HG03378 (cell line): Measurements from ENCODE around the gene PLEKHG5.
"Not testable (repeated sequence)": the region's sequence is repeated elsewhere in the genome, so short reads cannot be mapped to it uniquely, and the experiment has no call there.

ENCODE experiments used
- ATAC-seq: cut with Tn5 transposase; IDR thresholded peaks from one replicate; pipeline ENCODE4 v1.9.1; 2021; ENCODE audit warnings: mild to moderate bottlenecking, moderate library complexity; ENCODE audit not compliant: unreplicated experiment

PLEKHG5 gene

DNA sequence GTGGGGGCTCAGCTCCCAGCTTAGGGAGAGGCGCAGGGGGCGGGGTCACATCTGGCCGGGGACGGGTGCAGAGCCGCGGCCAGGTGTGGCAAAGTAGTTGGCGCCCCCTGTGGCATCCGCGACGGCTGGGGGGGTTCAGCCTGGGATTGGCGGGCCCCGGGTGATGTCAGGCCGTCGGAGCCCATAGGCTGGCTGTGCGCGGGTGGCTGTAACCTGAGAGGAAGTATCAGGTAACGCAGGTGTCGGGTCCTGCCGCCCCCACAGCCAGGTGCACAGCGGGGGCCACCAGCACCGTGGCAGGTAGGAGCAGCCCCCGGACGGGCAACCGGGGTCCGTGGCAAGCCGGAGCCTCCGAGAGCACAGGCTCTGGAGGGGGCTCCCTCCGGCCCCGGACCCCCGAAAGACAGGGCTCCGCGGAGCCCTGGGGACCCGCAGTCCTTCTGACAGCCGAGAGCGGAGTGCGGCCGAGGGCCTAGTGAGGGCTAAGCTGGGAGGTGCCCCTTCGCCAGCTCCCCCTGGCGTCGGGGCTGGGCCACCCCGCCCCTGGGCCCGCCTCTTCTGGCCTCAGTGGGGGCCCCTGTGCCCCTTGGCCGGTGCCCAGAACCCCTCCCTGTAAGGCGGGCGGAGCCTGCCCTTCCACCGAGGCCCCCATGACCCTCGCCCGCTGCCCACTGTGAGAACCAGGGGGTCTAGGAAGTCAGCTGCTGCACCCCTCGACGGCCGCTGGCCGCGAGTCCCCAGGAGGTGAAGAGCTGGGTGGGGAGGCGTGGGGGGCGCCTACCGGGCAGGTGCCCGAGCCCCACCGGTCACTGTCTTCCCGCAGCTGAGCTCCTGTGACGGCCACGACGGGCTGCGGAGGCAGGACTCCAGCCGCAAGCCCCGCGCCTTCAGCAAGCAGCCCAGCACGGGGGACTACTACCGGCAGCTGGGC, 43.4 kb downstream of the PLEKHG5 start:
- ATAC-seq, result no peak

DNA sequence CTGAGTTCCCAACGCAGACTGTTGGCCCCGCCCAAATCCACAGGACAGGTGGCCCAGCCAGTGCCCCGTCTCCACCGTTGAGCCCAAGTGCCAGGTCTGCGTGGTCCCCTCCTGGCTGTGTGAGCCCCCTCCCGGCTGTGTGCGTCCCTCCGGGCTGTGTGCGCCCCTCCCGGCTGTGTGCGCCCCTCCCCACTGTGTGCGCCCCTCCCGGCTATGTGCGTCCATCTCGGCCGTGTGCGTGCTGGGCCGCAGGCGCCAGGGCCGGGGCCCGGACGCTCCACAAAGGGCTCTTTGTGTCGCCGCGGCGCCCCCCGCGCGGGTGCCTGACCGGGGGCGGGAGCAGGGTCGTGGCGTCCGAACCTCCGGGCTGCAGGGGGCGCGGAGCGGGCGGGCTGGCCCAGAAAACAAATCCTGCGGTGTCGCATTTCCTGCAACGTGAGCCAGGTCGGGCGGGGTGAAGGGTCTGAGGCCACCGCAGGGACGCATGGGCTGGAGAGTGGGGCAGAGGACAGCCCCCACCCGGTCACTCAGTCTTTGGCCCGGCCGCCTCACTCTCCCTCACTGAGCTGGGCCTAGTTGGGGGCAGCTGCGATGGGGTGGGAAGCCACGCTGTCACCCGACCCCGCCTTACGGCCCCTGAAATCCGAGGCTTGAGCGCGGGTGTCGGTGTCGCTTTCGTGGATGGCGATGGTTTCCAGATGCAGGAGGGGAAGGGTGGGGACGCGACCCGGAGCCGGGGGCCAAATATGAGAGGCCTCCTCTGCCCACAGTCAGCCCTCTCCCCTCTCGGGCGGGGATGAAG, 44.2 kb downstream of the PLEKHG5 start:
- no peak for ATAC-seq

GRCh38 chr1:6446665-6447015, 44.8 kb downstream of the PLEKHG5 start:
- ATAC-seq, result no peak

DNA sequence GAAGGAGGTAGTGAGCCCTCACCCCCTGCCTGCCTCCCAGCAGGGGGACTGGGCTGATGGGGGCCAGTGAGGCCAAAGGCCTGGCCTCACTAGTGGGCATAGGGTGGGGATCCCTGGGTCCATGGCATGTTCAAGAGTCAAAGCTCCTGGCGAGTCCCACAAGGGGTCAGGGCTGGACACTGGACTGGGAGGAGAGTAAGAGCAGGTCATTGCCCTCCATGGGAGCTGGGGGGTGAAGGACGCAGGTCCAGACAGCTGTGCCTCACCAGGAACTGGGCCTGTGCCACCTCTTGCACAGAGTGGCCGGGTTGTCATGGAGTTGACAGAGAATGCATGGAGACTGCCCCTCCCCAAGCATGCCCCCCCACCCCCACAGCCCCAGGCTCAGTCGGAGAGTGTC, 45.5 kb downstream of the PLEKHG5 start:
- ATAC-seq, result not testable (repeated sequence)

- ATAC-seq, result no peak
These were observed 46.3 kb downstream of the PLEKHG5 start for GRCh38 chr1:6445062-6445763.

DNA sequence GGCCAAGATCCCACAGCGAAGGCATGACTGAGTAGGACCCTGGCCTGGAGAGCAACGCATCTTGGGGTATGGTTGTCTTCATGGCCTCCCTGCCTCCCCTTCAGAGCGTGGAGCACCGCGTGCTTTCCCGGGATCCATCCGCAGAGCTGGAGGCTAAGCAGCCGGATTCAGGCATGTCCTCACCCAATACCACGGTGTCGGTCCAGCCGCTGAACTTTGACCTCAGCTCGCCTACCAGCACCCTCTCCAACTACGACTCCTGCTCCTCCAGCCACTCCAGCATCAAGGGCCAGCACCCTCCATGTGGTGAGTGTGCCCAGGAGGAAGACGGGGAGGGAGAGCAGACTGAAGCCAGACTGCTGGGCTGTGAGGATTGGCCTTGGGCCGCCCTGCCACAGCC, 47.1 kb downstream of the PLEKHG5 start:
- ATAC-seq, result no peak

GRCh38 chr1:6443339-6444115, 47.9 kb downstream of the PLEKHG5 start:
- no peak for ATAC-seq

- no peak for ATAC-seq
These were observed 49.9 kb downstream of the PLEKHG5 start for GRCh38 chr1:6441586-6441985.

GRCh38 chr1:6440198-6441126, 51.0 kb downstream of the PLEKHG5 start:
- ATAC-seq, result no peak

- ATAC-seq, result no peak
These were observed 53.4 kb downstream of the PLEKHG5 start for GRCh38 chr1:6438047-6438525.

GRCh38 chr1:6437012-6437700, 54.3 kb downstream of the PLEKHG5 start:
- not testable (repeated sequence) for ATAC-seq

GRCh38 chr1:6436277-6436676, 55.2 kb downstream of the PLEKHG5 start:
- ATAC-seq, result not testable (repeated sequence)

DNA sequence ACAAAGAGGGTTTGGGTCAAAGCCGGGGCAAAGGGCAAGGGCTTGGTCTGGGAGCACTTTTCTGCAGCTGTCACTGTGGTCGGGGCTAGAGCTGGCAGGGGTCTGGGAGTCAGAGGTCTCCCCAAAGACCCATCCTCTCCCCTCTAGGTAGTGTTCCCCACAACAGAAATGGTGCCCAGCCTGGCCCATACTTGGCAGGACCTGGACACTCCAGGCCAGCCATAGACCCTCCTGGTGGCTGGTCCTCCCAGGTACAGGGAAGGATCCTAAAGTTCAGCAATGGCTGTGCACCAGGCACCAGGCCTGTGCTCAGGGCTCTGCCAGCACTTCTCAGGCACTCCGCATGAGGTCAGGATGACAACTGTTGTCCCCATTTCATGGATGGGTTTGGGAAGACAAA, 55.9 kb downstream of the PLEKHG5 start:
- no peak for ATAC-seq

- ATAC-seq, result no peak
These were observed 56.3 kb downstream of the PLEKHG5 start for GRCh38 chr1:6435129-6435528.

DNA sequence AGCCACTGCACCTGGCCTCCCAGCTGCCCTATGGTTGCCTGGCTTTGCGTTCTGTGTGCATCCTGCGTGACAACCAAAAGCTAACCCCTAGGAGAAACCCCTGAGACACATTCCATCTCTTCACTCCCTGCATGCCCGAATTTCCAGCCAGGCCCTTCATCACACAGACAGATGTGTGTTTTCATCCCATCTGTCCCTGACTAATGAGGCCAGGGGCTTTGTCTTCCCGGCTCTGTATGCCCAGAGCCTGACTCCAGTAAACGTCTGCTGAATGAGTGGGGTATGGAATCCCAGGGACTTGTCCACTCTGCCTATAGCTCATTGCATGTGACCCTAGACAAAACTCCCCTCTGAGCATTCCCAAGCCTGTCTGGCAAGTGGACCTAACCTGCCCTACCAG, 57.3 kb downstream of the PLEKHG5 start:
- ATAC-seq, result no peak

DNA sequence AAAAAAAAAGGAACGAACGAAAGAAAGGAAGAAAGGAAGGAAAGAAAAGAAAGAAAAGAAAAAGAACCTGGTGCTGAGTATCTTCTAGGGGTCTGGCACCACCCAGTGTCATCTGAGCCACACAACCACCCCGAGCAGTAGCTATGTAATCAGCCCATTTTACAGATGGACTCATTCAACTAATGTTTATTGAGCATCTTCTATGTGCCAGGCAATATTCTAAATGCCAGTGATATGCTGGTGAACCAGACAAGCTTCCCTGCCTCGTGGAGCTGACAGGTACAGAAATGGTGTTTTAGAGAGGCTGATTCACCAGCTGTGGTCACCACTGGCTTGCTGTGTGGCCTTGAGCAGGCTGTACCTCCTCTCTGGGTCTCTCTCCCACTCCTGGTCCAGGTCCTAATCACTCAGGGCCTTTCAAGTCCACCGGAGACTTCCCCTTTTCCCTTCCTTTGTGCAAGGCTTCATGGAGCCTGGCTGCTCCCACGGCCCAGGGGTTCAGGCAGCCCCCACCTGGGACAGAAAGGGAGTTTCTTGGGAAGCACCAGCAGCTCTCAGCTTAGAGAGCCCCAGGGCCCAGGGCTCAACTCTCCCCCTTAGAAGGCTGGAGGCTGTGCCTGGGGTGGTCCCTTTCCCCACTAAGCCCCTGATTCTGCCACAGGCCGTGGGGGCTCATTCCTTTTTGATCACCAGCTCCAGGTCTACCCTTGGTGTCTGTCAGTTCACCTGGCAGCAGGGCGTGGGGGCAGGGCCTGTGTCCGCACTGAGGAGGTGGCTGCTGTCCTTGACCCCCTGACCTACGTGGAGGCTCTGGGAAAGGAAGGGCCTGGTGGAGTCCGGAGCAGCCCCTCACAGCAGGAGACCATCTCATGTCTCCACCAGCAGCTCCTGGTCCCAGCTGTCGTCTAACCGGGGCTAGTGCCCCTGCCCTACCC, 59.6 kb downstream of the PLEKHG5 start:
- not testable (repeated sequence) for ATAC-seq

- not testable (repeated sequence) for ATAC-seq
These were observed 61.6 kb downstream of the PLEKHG5 start for GRCh38 chr1:6429660-6430411.
